NCI-H1092 treated with DMSO at 0.1 percent for 48 hours (cell line): ENCODE data around the gene GRID1.

Experiments
- DNase-seq: peaks from one replicate; lab custom pipeline; 2025; lab: John Stamatoyannopoulos, UW

Gene GRID1

GRCh38 chr10:86266446-86267242 is 100.0 kb downstream of the GRID1 start:
- DNase-seq = no peak

DNA sequence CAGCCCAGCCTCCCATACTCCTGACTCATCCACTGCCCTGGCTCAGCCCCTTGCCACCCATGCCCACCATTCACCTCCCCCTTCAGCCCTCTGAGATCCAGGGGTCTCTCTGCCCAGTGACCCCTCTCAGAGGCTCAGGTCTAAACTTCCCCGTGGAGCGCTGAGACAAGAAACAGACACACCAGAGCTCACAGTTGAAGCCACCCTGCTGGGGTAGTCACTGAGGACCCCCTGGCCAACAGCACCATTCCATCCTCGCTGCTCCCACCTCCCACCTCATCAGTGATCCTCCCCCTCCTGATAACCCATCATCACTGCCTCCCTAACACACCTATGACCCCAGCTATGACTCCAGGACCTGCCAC is 100.7 kb downstream of the GRID1 start:
- no peak for DNase-seq

DNA sequence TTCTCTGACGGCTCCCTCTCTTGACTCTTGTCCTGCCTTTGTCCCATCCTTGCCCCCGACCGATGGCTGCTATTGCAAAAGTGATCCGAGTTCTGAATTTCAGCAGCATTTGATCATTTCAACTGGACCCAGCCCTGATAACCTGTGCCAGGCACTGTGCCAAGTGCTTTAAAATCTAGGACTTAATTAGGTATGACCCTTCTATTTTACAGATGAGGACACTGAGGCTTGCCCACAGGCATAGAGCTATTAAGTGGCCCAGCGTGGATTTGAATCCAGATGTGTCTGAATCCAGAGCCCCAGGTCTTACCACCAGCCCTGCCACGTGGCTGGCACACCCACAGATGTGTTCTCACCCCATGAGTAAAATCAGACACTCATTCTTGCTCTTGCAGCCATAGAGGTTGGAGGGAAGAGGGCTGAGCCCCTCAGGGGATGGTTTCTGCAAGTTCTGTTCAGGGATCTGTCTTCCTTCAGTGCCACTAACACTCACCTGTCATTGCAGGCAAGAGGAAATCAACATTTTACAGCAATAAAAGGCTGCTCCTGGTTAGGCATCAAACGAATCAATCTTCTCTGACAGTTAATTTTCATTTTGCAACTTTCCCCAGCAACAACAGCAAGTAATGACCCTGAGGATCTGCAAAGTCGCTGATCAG is 101.2 kb downstream of the GRID1 start:
- DNase-seq = no peak

GRCh38 chr10:86264481-86265231 is 101.9 kb downstream of the GRID1 start:
- DNase-seq = no peak

- no peak for DNase-seq
Measured at GRCh38 chr10:86263907-86264306, 102.7 kb downstream of the GRID1 start.

GRCh38 chr10:86263209-86263608 is 103.4 kb downstream of the GRID1 start:
- DNase-seq = no peak

DNA sequence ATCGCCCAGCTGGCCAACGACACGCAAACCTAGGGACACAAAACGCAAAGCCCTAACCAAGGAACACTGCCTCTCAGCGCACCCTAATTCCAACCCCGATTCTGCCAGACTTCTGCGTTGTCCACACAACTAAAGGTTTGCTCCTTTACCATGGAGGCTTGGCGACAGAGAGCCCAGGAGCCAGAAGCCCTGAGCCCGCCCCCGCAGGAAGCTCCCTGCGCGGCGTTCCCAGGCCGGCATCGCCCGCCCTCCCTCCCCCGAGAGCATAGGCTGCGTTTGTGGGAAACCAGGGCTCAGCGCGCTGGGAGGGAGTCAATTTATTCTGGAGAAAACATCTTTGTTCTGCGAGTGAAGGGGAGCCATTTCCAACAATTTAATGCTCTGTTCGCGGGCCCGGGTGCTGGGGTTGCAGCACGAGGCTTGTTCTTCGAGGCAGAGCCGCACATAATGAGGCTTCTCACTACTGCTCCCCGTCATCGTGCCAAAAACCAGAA is 103.9 kb downstream of the GRID1 start:
- DNase-seq = peak; percentile 47

DNA sequence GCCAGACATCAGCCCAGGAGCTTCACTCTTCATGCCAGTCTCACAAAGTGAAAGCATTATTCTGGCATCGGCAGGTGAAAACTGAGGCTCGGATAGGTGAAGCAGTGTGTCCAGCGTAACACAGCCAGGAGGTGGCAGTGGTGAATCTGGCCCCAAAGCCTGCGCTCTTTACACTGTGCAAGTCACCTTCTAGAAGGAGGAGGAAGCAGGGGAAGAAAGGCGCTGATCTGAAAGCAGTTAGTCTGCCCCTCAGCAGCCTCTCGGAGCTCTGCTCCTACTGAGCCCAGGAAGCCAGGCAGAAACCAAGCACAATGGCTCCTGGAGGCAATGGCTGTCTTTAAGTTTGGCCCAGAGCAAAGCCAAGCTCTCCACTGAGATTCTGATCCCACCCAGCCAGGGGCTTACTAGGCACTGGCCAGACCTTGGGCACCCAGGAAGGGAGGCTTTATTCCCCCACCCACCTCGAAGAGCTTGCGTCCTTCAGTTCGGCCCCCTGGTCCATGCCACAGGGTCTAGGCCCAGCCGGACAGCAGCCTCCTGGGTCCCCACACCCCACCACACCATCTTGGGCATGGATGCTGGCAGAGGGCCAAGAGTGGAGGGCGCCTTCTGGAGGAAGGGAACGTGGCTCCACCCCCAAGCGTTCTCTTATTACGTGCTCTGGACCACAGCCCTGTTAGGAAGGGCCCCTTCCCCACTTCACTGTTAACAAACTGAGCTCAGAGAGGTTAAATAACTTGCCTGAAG is 104.5 kb downstream of the GRID1 start:
- DNase-seq = peak; percentile 47

DNA sequence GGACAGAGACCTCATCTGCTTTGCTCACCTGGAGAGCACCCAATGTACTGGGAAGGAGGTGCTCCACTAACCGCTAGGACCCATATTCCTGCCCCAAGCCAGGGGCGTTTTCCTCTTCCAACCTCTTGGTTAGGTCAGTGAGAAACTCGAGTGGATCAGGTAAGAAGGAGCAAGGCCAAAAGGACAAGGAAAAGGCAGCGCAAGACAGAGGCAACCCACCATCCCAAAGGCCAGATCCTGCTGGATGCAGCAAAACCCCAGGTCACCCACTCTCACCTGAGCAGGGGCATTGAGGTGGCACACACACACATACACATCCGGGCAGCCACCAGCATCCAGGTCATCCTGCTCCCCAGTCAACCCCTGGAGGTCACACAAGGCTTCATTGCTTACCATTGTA is 105.1 kb downstream of the GRID1 start:
- DNase-seq = no peak

DNA sequence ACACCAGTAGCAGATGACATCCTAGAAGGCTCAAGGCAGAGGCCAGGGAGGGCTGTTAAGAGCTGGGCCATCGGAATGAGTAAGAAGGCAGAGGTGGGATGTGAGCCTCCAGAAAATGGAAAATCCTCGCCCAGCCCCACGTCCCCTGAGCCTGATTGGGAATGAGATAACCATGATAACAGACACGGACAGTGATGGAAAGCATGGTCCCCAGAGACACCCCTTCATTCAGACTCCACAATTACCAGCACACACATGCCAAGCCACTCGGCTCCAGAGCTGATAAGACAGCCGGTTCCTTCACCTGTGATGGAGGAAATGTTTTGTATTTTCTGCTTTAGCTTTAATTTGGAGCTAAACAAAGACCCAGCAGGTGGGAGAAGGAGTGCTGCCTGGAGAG is 106.0 kb downstream of the GRID1 start:
- no peak for DNase-seq

DNA sequence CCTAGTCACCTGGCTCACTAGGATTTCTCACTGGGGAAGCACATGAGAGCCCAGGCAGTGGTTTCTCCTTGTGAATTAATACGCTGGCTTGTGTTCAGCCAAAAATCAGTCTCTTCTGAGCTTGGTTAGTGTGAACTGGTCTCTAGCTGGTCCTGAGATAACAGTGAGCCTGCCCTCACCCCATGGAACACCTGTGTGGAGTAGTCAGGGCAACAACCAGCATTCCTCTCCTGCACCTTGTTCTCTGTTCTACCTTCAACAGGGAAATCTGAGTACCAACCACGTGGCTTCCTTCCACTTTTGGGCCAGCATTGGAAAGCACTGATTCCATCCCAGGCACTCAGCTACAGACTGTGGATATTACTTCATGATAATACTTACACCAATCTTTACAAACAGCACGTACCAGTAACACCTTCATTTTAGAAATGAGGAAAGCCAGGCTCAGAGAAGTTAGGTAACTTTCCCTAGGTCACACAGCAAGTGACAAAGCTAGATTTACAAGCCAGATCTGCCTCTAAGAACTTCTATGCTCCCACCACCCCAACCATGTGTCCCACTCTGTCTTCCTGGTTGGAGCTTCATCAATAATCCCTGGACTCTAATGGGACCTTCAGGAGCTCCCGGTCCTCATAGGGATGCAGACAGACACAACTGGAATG is 106.6 kb downstream of the GRID1 start:
- DNase-seq = no peak

DNA sequence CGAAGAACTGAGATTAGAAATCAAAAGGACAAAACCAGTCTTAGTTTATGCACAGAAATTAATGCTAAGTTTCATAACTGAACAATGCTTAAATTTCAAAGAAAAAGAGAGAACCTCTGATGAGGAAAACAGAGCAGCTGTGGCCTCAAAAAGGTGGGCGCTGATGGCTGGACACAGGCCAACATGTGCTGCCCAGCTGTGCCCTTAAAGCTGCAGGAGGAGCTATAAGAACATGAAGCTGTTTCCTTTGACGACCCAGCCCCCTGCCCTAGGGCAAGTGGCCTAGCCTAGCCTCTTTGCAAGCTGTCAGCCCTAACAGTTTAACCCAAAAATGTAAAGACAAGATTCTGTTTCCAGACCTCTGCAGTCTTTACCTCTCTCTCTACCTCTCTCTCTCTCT is 107.7 kb downstream of the GRID1 start:
- DNase-seq = no peak

DNA sequence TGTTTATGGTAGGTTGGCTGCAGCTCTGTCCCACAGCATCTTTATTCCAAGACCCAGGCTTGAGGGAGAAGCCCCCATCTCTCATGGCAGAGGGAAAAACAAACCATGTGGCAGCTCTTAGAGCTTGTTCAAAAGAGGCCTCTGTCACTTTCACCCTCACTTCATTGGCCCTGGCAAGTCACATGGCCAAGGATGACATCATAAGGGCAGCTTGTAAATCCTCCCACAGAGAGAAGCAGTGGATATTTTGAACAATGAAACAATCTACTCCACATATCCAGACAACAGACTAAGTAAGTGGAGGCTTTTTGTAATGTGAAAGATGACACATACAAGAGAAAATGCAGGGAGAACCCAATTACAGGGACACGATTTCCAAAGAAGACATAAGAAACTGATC is 108.1 kb downstream of the GRID1 start:
- no peak for DNase-seq

DNA sequence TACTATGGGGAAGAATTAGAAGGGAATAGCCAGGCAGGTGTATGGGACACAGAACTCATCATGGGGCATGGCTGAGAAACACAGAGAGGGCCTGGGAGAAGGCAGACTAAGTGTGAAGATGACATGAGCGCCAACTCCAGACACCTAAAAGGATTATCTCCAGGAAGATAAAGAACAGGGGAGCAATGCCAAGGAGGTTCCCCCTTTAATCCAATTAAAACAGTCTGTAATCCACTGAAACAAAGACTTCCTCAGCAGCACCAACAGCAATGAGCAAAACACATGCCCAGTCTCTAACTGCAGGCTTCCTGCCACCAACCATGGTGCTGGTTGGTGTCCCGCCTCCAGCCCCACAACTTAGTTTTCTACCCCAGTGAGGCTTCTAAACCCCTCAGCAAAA is 108.9 kb downstream of the GRID1 start:
- DNase-seq = no peak

GRCh38 chr10:86256690-86257315 is 109.8 kb downstream of the GRID1 start:
- DNase-seq = no peak

GRCh38 chr10:86255405-86256251 is 111.0 kb downstream of the GRID1 start:
- DNase-seq = no peak

DNA sequence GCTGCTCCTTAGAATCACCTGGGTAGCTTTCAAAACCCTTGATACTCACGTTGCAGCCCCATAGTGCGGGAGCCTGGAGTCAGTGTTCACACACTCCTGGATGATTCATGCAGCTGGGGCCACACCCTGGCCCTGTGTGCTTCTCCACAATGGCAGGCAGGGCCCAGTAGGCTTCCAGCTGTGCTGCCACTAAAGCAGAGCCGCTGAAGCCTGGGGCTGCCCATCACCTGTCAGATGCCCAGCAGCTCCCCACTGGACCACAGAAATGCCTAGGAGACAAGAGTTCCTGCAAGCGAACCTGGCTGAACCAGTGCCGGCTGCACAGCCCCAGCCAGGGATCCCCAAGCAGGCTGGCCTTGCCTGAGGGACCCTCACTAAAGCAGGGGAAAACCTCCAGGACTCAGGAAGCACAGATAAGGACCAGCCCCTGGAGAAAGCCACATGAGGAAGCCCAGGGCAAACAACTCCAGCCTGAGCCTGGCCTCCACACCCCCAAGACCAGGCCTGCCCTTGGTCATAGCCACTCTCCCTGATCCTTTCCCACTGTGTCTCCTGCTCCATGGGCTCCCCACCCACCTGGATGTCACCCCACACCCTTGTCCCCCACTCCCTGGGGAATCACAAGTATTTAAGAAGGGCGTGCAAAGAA is 111.9 kb downstream of the GRID1 start:
- DNase-seq = no peak

GRCh38 chr10:86254081-86254480 is 112.5 kb downstream of the GRID1 start:
- DNase-seq = no peak
